Bronchial epithelial cell (primary cell): Measurements from ENCODE around the gene DLGAP3. TPM values are rescaled to one million over a fixed set of nuclear protein-coding genes. Genes with fewer than 3 reads are reported as not detected.
"Not testable (repeated sequence)": the region's sequence is repeated elsewhere in the genome, so short reads cannot be mapped to it uniquely, and the experiment has no call there.

Experiments used
- DNase-seq: peaks from one replicate; pipeline ENCODE4 v3.0.0-alpha.2; 2010; ENCODE audit warnings: low read depth
- FAIRE-seq: peaks from 2 replicates; lab custom pipeline; 2011; peaks lifted over from hg19 to GRCh38; lab: Jason Lieb, UNC
- H3K27me3 ChIP-seq: 2 replicates; pipeline ENCODE4 v1.5.1; 2011; ENCODE audit warnings: low read length; ENCODE audit not compliant: control insufficient read depth, insufficient read depth
- H3K36me3 ChIP-seq: 2 replicates; pipeline ENCODE4 v1.5.1; 2011; ENCODE audit warnings: low read length; ENCODE audit not compliant: control insufficient read depth, insufficient read depth
- H3K4me3 ChIP-seq: 2 replicates; pipeline ENCODE4 v1.5.1; 2011; ENCODE audit warnings: mild to moderate bottlenecking, low read depth, low read length, control low read depth
- total RNA-seq: library from RNA; depleted of rRNA; stranded (reverse); fragments of >200 nt; gene quantifications from 2 replicates; pipeline ENCODE4 v1.2.1, GENCODE V29; 2014
- TF ChIP-seq, protein P1 (sequence below): IDR thresholded peaks from 2 replicates; pipeline ENCODE4 v1.5.1; 2011; ENCODE audit warnings: mild to moderate bottlenecking, moderate library complexity, low read length, control low read depth, inconsistent platforms; ENCODE audit not compliant: insufficient read depth, severe bottlenecking

The DLGAP3 gene
- total RNA-seq, 1 donor from 2014 or later = not detected

GRCh38 chr1:34965597-34965996 lies 36.1 kb upstream of the DLGAP3 start:
- Histone ChIP-seq H3K27me3 (no peaks in the 10 kb centered on the region), H3K36me3 (no peaks in the 10 kb centered on the region), H3K4me3 (no peak overlapping the region)
- TF ChIP-seq, protein P1, sequence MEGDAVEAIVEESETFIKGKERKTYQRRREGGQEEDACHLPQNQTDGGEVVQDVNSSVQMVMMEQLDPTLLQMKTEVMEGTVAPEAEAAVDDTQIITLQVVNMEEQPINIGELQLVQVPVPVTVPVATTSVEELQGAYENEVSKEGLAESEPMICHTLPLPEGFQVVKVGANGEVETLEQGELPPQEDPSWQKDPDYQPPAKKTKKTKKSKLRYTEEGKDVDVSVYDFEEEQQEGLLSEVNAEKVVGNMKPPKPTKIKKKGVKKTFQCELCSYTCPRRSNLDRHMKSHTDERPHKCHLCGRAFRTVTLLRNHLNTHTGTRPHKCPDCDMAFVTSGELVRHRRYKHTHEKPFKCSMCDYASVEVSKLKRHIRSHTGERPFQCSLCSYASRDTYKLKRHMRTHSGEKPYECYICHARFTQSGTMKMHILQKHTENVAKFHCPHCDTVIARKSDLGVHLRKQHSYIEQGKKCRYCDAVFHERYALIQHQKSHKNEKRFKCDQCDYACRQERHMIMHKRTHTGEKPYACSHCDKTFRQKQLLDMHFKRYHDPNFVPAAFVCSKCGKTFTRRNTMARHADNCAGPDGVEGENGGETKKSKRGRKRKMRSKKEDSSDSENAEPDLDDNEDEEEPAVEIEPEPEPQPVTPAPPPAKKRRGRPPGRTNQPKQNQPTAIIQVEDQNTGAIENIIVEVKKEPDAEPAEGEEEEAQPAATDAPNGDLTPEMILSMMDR = no peak
- FAIRE-seq (no peak), DNase-seq (no peak)

- no peak for FAIRE-seq
- H3K27me3 ChIP-seq = no peaks in the 10 kb centered on the region
Observed at GRCh38 chr1:34950428-34950827, 21.0 kb upstream of the DLGAP3 start.

DNA sequence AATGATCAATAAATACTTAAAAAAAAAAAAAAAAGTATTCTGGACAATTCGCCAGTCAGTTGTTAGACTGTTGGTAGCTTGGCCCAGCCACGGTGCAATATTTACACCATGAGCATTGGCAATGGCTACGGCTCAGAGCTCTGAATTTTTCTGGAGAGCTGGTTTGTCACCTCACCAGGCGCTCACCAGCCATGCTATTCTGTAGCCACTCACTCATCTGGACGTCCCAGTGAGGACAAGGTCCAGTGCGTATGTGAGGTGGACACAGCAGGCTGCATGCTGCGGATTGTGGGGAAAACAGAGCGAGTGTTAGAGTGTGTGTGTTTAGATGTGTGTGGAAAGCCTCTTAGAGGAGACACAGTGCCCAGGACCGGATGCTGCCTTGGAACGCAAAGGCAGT lies 19.3 kb upstream of the DLGAP3 start:
- FAIRE-seq, H3K4me3 ChIP-seq, H3K27me3 ChIP-seq, DNase-seq, H3K36me3 ChIP-seq: not testable (repeated sequence)

More at GRCh38 chr1:34950428-34950827, 21.0 kb upstream of the DLGAP3 start:
- DNase-seq = no peak
- H3K36me3 ChIP-seq = no peaks in the 10 kb centered on the region
- H3K4me3 ChIP-seq = no peak overlapping the region
- TF ChIP-seq, protein P1 = no peak

DNA sequence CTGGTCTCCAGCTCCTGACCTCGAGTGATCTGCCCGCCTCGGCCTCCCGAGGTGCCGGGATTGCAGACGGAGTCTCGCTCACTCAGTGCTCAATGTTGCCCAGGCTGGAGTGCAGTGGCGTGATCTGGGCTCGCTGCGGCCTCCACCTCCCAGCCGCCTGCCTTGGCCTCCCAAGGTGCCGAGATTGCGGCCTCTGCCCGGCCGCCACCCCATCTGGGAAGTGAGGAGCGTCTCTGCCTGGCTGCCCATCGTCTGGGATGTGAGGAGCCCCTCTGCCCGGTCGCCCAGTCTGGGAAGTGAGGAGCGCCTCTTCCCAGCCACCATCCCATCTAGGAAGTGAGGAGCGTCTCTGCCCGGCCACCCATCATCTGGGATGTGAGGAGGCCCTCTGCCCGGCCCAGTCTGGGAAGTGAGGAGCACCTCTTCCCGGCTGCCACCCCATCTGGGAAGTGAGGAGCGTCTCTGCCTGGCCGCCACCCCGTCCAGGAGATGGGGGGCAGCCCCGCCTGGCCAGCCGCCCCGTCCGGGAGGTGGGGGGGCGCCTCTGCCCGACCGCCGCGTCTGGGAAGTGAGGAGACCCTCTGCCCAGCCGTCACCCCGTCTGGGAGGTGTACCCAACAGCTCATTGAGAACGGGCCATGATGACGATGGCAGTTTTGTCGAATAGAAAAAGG lies 18.3 kb upstream of the DLGAP3 start:
- H3K4me3 ChIP-seq, DNase-seq, FAIRE-seq, H3K27me3 ChIP-seq, H3K36me3 ChIP-seq: not testable (repeated sequence)

GRCh38 chr1:34946211-34946610 lies 16.8 kb upstream of the DLGAP3 start:
- FAIRE-seq (no peak), DNase-seq (no peak)
- H3K36me3 ChIP-seq = no peaks in the 10 kb centered on the region
- TF ChIP-seq, protein P1 = no peak
- no peaks in the 10 kb centered on the region for H3K27me3 ChIP-seq
- H3K4me3 ChIP-seq = no peak overlapping the region

GRCh38 chr1:34941798-34942197 lies 12.3 kb upstream of the DLGAP3 start:
- not testable (repeated sequence) for H3K4me3 ChIP-seq, H3K36me3 ChIP-seq, H3K27me3 ChIP-seq, DNase-seq, FAIRE-seq

DNA sequence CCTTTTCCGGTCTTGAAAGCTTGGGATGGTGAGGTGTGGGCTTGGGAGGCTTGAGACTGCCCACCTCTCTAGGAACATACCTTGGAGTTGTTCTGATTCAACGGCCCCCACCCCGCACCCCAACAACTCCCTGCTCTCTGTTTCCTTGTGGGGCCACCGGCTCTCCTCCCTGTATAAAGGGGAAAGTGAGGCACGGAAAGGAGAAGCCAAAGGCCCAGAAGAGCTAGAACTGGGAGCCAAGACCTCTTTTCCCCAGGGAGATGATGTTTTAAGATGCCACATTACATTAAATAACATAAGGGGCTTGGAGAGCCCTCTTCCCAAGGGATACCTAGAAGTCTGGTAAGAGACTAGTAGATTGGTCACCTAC lies 1.2 kb upstream of the DLGAP3 start:
- FAIRE-seq (no peak), DNase-seq (no peak)
- no peaks in the 10 kb centered on the region for H3K36me3 ChIP-seq
- TF ChIP-seq, protein P1 = no peak
- no peak overlapping the region for H3K4me3 ChIP-seq
- H3K27me3 ChIP-seq = peaks cover 29% of the 10 kb centered on the region
